Suprapubic skin (tissue), 4 donors: ENCODE measurements around the gene SLC29A1.

ENCODE experiments used
- CTCF ChIP-seq, 2 donors: fragments of 200-600 bp in 1 of 2; fragments of 450-650 bp in 1 of 2; sonication (generic) in 1 of 2; IDR thresholded peaks; one replicate each; pipeline ENCODE4 v1.5.1; 2016 to 2019; ENCODE audit warnings: antibody characterized with exemption in 2 of 2, mild to moderate bottlenecking in 1 of 2, moderate library complexity in 1 of 2
- POLR2A ChIP-seq, 2 donors: fragments of 450-650 bp; IDR thresholded peaks; one replicate each; pipeline ENCODE4 v1.6.1; 2017; ENCODE audit warnings: antibody characterized with exemption in 2 of 2, mild to moderate bottlenecking in 2 of 2, moderate library complexity in 2 of 2
- POLR2AphosphoS5 ChIP-seq, 3 donors: sonication (generic); formaldehyde crosslinking; IDR thresholded peaks; one replicate each; pipeline ENCODE4 v1.6.1; 2017; ENCODE audit warnings: antibody characterized with exemption in 3 of 3

- no peak for TF ChIP-seq CTCF (IDR thresholded peaks at IDR 0.05)
- TF ChIP-seq POLR2A (IDR thresholded peaks at IDR 0.05): no peak
- no peak for TF ChIP-seq POLR2AphosphoS5 (IDR thresholded peaks at IDR 0.05)
Observed at GRCh38 chr6:44179648-44180047, 43.7 kb upstream of the SLC29A1 start.
